Left hindlimb (tissue), 1 donor: ENCODE results near the gene CALU.

ENCODE experiments used
- DNase-seq: peaks from one replicate; pipeline ENCODE4 v3.0.0-alpha.2; 2018

Gene CALU

GRCh38 chr7:128790315-128791041 lies 51.3 kb downstream of the CALU start:
- no peak for DNase-seq

- peak; percentile 65 for DNase-seq
Observed at GRCh38 chr7:128791121-128791971, 52.2 kb downstream of the CALU start, which contains the start of gene CCDC136. TSS of gene CCDC136 (plus strand) at chr7:128791968. CDS start at chr7:128792412, 444 bp downstream.

DNA sequence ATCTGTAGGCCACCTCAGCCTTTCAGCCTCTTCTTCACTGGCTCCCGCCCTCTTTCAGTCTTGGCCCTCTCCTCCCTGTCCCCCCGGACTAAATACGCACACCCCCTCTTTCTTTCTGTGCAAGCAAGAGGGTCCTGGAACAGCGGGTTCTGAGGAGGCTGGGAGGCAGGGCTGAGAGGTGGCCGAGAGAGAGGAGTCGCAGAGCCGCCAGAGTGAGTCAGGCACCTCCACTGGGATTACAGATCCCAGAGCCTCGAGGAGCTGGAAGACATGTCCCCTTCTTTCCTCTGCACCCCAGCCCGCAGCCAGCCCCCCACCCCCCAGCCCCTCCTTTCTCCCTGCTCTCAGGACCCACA lies 52.8 kb downstream of the CALU start:
- no peak for DNase-seq

- DNase-seq: no peak
Observed at GRCh38 chr7:128792471-128793180, 53.5 kb downstream of the CALU start.

GRCh38 chr7:128793181-128793547 lies 54.0 kb downstream of the CALU start:
- DNase-seq: no peak

GRCh38 chr7:128794020-128794419 lies 54.9 kb downstream of the CALU start:
- DNase-seq: no peak

- no peak for DNase-seq
Observed at GRCh38 chr7:128794436-128794835, 55.3 kb downstream of the CALU start.

DNA sequence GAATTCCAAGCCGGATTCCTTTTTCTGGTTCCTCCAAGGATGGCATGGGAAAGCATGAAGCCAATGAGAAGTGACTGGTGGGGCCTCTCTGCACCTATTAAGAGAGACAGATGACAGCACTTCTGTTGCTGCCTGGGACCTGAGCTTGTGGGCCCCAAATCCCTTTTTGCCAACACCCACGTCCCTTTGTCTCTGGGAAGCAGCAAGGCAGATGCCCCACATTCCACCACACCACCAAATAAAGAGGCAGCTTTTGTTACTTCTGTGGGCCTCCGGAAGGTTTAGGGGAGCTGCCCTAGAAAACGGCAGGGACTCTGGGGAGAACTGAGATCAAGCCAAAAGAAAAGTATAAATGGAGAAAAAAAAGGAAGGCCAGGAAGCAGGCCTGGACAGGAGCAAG lies 56.0 kb downstream of the CALU start:
- DNase-seq: no peak

DNA sequence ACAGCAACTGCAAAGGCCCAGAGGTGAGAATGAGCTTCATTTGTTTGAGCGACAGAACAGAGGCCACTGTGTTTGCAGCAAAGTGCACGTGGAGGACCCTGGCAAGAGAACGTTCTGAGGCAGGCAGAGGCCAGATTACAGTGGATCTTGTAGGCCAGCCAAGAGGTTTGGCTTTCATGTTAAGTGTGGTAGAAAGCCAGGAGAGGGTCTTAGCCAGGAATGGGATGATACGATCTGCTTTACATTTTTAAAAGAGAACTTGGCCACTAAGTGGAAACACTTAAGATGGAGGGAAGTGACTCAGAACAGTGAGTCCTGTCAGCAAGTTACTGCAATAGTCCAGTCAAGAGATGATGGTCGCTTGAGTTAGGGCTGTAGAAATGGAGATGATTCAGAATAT lies 57.2 kb downstream of the CALU start:
- peak; percentile 57 for DNase-seq

DNA sequence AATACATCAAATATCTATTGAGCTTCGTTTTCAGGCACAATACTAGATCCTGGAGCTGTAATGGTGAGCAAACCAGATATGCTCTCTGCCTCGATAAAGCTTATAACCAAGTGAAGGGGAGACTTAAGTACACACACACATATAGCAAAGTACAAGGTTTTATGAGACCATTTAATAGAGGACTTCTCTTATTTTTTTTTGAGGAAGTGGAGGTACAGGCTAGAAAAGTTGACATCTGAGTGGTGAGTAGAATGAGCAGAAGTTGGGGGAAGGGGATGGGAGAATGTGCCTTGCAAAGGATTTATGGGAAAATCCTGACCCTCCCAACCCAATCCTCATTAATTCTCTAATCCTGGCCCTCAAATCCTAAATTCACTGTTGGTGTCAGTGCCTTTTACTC lies 60.3 kb downstream of the CALU start:
- DNase-seq: no peak

DNA sequence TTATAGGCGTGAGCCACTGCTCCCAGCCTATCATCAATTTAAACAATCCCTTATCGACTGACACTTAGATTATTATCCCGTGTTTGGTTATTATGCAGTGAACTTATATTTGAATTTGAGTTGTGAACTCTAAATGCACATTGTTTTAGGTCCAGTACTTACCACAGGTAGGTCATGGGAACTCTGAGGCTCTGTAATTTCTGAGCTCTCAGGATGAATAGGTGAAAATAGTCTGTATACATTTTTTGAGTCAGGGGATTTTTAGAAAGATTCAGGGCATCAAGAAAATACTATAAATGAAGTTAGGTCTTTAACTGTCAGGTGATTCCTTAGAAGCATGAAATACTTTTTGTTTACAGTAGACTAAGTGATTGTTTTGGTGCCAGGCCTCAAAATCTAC lies 61.4 kb downstream of the CALU start:
- no peak for DNase-seq

DNA sequence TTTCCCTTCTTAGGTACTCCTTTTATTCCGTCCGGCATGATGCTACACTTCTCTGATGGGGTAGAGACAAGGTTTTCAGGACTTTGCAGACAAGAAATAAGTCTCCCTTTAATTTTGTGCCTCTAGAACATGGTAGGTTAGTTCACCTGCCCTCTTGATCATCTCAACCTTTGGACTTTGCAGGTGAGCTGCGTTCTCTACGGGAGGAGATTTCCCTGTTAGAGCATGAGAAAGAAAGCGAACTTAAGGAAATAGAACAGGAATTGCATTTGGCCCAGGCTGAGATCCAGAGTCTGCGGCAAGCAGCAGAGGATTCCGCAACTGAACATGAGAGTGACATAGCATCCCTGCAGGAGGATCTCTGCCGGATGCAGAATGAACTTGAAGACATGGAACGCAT lies 61.8 kb downstream of the CALU start:
- no peak for DNase-seq

- DNase-seq: no peak
Observed at GRCh38 chr7:128801667-128802418, 62.7 kb downstream of the CALU start.

- no peak for DNase-seq
Observed at GRCh38 chr7:128804484-128804883, 65.3 kb downstream of the CALU start.

GRCh38 chr7:128805225-128805624 lies 66.1 kb downstream of the CALU start:
- DNase-seq: no peak

DNA sequence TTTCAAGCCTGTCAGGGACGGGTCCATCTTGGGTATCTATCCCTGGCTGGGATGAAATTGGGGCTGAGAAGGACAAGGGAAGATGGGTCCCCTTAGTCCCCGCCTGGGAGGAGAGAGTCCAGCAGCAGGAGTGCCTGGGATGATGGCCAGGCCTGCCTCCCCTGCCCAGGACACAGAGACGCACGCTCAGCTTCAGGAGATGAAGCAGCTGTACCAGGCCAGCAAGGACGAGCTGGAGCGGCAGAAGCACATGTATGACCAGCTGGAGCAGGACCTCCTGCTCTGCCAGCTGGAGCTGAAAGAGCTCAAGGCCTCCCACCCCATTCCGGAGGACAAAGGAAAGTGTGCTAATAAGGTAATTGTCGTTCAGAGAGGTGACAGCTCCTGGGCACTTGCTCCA lies 68.0 kb downstream of the CALU start:
- DNase-seq: peak; percentile 54

DNA sequence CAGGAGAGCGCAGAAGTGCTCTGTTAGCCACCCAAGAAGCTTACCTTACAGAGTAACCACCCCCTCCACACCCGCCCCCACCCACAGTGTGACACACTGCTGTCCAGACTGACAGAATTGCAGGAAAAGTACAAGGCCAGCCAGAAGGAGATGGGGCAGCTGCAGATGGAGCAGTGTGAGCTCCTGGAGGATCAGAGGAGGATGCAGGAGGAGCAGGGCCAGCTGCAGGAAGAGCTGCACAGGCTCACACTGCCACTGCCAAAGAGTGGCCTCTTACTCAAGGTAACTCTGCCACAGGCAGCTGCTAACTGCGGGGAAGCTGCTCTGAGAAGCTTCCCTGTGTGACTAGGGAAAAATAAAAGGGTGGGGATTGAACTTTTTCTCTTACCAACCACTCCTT lies 70.2 kb downstream of the CALU start:
- DNase-seq: no peak

DNA sequence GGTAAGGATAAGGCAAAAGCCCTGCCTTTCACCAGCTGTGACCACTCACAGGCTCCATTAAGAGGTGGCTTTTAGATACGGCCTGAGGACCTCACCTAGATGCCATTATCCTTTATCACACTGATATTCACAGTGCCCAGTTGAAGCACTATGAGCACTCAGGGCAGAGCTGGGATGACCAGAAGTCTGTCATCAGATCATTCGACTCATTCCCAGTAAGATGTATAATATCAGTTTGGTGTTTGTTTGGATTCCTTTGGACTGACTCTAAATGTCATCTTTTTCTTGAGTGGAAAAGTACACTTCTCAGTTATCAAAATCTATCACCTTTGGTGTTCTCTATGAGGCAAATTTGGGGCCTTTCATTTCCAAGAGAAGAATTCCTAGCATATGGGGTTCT lies 71.3 kb downstream of the CALU start:
- DNase-seq: no peak

DNA sequence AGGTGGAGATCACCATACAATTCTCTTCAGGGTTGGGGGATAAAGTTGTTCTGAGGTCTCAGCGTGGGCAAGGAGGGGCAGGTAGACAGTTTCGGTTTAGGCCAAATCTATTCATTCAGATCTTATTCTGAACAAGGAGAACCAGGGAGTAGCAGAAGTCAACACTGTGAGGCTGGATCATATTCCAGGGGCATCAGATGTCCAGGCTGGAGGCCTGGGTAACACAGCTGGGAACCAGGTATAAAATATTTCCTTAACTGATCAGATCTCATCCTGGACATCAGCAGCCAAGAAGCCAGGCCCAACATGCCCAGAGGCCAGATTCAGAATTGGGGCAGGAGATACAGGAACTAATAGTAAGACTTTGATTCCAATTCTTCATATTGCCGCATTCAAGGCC lies 71.8 kb downstream of the CALU start:
- DNase-seq: no peak

GRCh38 chr7:128811631-128812430 lies 72.7 kb downstream of the CALU start:
- DNase-seq: no peak

DNA sequence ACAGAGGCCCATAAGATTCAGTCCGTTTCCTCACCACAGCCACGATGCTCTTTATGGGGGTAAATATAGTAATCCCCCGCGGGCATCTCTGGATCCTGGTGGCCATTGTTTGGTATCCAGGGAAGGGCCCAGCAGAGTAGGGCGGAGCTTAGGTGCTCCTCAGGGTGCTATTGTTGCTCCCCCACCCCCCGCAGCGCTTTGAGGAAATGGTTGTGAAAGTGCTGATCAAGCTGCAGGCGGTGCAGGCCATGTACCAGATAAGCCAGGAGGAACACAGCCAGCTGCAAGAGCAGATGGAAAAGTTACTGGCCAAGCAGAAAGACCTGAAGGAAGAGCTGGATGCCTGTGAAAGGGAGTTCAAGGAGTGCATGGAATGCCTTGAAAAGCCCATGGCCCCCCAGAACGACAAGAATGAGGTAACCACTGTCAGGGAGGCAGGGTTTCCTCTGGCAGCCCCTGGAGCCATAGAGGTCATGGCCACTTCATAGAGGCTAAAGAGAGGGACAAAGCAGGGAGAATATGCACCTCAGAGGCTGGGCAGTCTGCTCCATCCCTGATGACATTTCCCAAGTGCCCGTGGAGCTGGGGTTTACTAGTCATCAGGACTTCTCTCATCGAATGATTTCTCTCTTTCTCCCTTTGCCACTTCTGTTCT lies 73.5 kb downstream of the CALU start:
- DNase-seq: no peak

DNA sequence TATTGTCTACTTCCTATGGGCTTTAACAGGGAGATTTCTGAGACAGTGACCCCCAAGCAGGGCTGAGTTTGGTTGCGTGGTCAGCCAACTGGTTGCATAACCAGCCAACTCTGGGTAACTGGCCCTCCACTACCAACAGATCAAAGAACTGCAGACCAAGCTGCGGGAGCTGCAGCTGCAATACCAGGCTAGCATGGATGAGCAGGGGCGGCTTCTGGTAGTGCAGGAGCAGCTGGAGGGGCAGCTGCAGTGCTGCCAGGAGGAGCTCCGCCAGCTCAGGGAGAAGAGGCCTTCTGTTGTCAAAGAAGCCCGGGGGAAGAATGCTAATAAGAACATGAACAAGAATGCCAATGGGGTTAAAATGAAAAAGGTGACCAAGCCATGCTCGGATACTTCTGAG lies 75.3 kb downstream of the CALU start:
- DNase-seq: no peak
